ENCODE data around the gene KAZALD1. TPM values are rescaled to one million over a fixed set of nuclear protein-coding genes. Genes with fewer than 3 reads are reported as not detected.

KAZALD1 gene
- polyA plus RNA-seq (2012; rRNA removed) = 1.9 and 3.0 TPM in 2 replicates
- 0.84 and 1.4 TPM in 2 replicates for polyA plus RNA-seq (2012; cell fraction: cytosol; rRNA removed)
- 6.2 and 8.4 TPM in 2 replicates for polyA plus RNA-seq (2012; cell fraction: nucleus; rRNA removed)

GRCh38 chr10:101061624-101062231, at the start of gene KAZALD1:
Gene KAZALD1, plus strand, starts transcription at chr10:101061989. Its CDS starts 604 bp downstream, at chr10:101062593.
- H3K36me3 ChIP-seq (replicated peaks in 1 of 2; ENCODE audit: control insufficient read depth in 1 of 2, insufficient read depth in 2 of 2, low read length in 1 of 2) = no peaks in the 10 kb centered on the region
- H3F3A ChIP-seq (replicated peaks; ENCODE audit: insufficient read depth) = peaks cover 2% of the 10 kb centered on the region
- peaks cover 19 to 37% of the 10 kb centered on the region in 2 experiments; a peak in 3 of 4 replicates for H3K4me1 ChIP-seq (ENCODE audit: control insufficient read depth in 1 of 2, insufficient read depth in 2 of 2, low read depth in 1 of 2, low read length in 1 of 2)
- TF ChIP-seq TEAD4 (IDR thresholded peaks at IDR 0.05; ENCODE audit: borderline replicate concordance, insufficient read depth) = no peak
- TF ChIP-seq RAD21 (IDR thresholded peaks at IDR 0.05; ENCODE audit: low read length) = no peak
- TF ChIP-seq NRF1 (IDR thresholded peaks at IDR 0.05; ENCODE audit: low read depth, low read length) = no peak
- no peak for TF ChIP-seq FOSL2 (IDR thresholded peaks at IDR 0.05; ENCODE audit: borderline replicate concordance, low read depth)
- TF ChIP-seq FOXM1 (IDR thresholded peaks at IDR 0.05; ENCODE audit: low read depth) = no peak
- TF ChIP-seq JUND (IDR thresholded peaks at IDR 0.05) = no peak
- no peak for TF ChIP-seq FOXJ3 (CRISPR knock-in tag; IDR thresholded peaks at IDR 0.05)
- TF ChIP-seq, protein P1, sequence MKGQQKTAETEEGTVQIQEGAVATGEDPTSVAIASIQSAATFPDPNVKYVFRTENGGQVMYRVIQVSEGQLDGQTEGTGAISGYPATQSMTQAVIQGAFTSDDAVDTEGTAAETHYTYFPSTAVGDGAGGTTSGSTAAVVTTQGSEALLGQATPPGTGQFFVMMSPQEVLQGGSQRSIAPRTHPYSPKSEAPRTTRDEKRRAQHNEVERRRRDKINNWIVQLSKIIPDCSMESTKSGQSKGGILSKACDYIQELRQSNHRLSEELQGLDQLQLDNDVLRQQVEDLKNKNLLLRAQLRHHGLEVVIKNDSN (IDR thresholded peaks at IDR 0.05; ENCODE audit: borderline replicate concordance, low read depth) = no peak
- TF ChIP-seq SIN3A (IDR thresholded peaks at IDR 0.05; ENCODE audit: borderline replicate concordance, low read depth, low read length) = no peak
- TF ChIP-seq, protein P2, sequence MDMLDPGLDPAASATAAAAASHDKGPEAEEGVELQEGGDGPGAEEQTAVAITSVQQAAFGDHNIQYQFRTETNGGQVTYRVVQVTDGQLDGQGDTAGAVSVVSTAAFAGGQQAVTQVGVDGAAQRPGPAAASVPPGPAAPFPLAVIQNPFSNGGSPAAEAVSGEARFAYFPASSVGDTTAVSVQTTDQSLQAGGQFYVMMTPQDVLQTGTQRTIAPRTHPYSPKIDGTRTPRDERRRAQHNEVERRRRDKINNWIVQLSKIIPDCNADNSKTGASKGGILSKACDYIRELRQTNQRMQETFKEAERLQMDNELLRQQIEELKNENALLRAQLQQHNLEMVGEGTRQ (IDR thresholded peaks at IDR 0.05; ENCODE audit: borderline replicate concordance, low read depth, low read length) = no peak
- no peak for TF ChIP-seq ELF1 (IDR thresholded peaks at IDR 0.05)
- no peak for TF ChIP-seq IRF3 (IDR thresholded peaks at IDR 0.05; ENCODE audit: low read depth, low read length)
- TF ChIP-seq MXI1 (IDR thresholded peaks at IDR 0.05; ENCODE audit: low read depth, low read length) = no peak
- no peak for TF ChIP-seq NFIC (IDR thresholded peaks at IDR 0.05; ENCODE audit: borderline replicate concordance)
- no peak for TF ChIP-seq MEF2A (IDR thresholded peaks at IDR 0.05; ENCODE audit: borderline replicate concordance, low read depth)
- no peak for TF ChIP-seq EP300 (IDR thresholded peaks at IDR 0.05; ENCODE audit: borderline replicate concordance in 1 of 2, low read depth in 1 of 2, low read length in 1 of 2)
- TF ChIP-seq RFX5 (IDR thresholded peaks at IDR 0.05; ENCODE audit: low read length) = no peak
- TF ChIP-seq GATA2 (CRISPR knock-in tag; IDR thresholded peaks at IDR 0.05) = no peak
- no peak for TF ChIP-seq PBX3 (IDR thresholded peaks at IDR 0.05)
- H3K9me3 ChIP-seq = no peaks in the 10 kb centered on the region
- peak within 1 kb of the TSS; percentile 97 for H2AFZ ChIP-seq (ENCODE audit: low read depth)
- peak within 1 kb of the TSS; percentile 97 to 98 for H3K27ac ChIP-seq (ENCODE audit: low read depth in 2 of 2, low read length in 1 of 2)
- peak within 1 kb of the TSS; percentile 99 for H3K9ac ChIP-seq
- peaks cover 35% of the 10 kb centered on the region for H3K79me2 ChIP-seq (ENCODE audit: insufficient read depth)
- POLR2A ChIA-PET = no interaction called here
- peak within 1 kb of the TSS; percentile 83 to 100 for H3K4me3 ChIP-seq (ENCODE audit: low read depth in 2 of 2, low read length in 1 of 2)
- H4K20me1 ChIP-seq (ENCODE audit: insufficient read depth) = no peaks in the 10 kb centered on the region
- WGBS (ENCODE audit: low lambda C conversion rate) = 85% methylated on average over 31 of the region's 31 CpGs
- no peak for DNase-seq
- CTCF ChIA-PET = interaction anchor here (0.8 to 18.9 kb wide), 14 partner anchors 10 to 1052 kb away, joined by 3 to 234 read pairs (median 7); partner anchors contain the start of genes LZTS2 and SEMA4G
- no peaks in the 10 kb centered on the region for H3K9me2 ChIP-seq
- peak within 1 kb of the TSS; percentile 94 for H3K4me2 ChIP-seq
- no peaks in the 10 kb centered on the region for H3K27me3 ChIP-seq (ENCODE audit: insufficient read depth)

Data from SK-N-SH (cell line).